Midbrain (tissue), 1 donor: ENCODE measurements around the gene OSBPL2.

Source experiments
- DNase-seq: peaks from one replicate; lab custom pipeline; 2025; lab: John Stamatoyannopoulos, UW

Gene OSBPL2

GRCh38 chr20:62235777-62236157 lies 2.6 kb upstream of the OSBPL2 start:
- DNase-seq = no peak

- DNase-seq = no peak
Observed at GRCh38 chr20:62236200-62236599, 2.1 kb upstream of the OSBPL2 start.

- DNase-seq = no peak
Observed at GRCh38 chr20:62236766-62237513, 1.4 kb upstream of the OSBPL2 start.

GRCh38 chr20:62237514-62237800 lies 864 bp upstream of the OSBPL2 start:
- no peak for DNase-seq

GRCh38 chr20:62238569-62239277 lies 402 bp downstream of the OSBPL2 start:
- no peak for DNase-seq

- no peak for DNase-seq
Observed at GRCh38 chr20:62239278-62239879, 1.1 kb downstream of the OSBPL2 start.

GRCh38 chr20:62240020-62240685 lies 1.8 kb downstream of the OSBPL2 start:
- DNase-seq = no peak

- no peak for DNase-seq
Observed at GRCh38 chr20:62241506-62241905, 3.2 kb downstream of the OSBPL2 start.

GRCh38 chr20:62242176-62242575 lies 3.9 kb downstream of the OSBPL2 start:
- no peak for DNase-seq

GRCh38 chr20:62243106-62243505 lies 4.8 kb downstream of the OSBPL2 start:
- DNase-seq = no peak

GRCh38 chr20:62243906-62244515 lies 5.7 kb downstream of the OSBPL2 start:
- no peak for DNase-seq

- no peak for DNase-seq
Observed at GRCh38 chr20:62244644-62245108, 6.4 kb downstream of the OSBPL2 start.

- DNase-seq = no peak
Observed at GRCh38 chr20:62245911-62246280, 7.6 kb downstream of the OSBPL2 start.

- DNase-seq = no peak
Observed at GRCh38 chr20:62246431-62246830, 8.1 kb downstream of the OSBPL2 start.

- no peak for DNase-seq
Observed at GRCh38 chr20:62246872-62247652, 8.7 kb downstream of the OSBPL2 start.

- DNase-seq = no peak
Observed at GRCh38 chr20:62248890-62249560, 10.7 kb downstream of the OSBPL2 start.

GRCh38 chr20:62252342-62252966 lies 14.1 kb downstream of the OSBPL2 start:
- no peak for DNase-seq

- DNase-seq = no peak
Observed at GRCh38 chr20:62253398-62253797, 15.1 kb downstream of the OSBPL2 start.

GRCh38 chr20:62254021-62254724 lies 15.9 kb downstream of the OSBPL2 start:
- no peak for DNase-seq

- DNase-seq = no peak
Observed at GRCh38 chr20:62255976-62256375, 17.7 kb downstream of the OSBPL2 start.
